GM12878 (cell line): ENCODE data around the gene CDC42BPB. TPM values are rescaled to one million over a fixed set of nuclear protein-coding genes. Genes with fewer than 3 reads are reported as not detected.

ENCODE experiments used
- ATAC-seq: fragments of 200-7000 bp; cut with Tn5 transposase; 3 replicates; pipeline ENCODE4 v1.9.1; 2020; ENCODE audit warnings: mild to moderate bottlenecking, moderate library complexity
- BruUV-seq: library from RNA; stranded (reverse); fragments of 400-500 nt; replicated peaks from 2 replicates; lab custom pipeline; 2021; lab: Mats Ljungman, UMichigan
- CTCF ChIA-PET: fragments of 300-600 bp; sonication (Branson Sonifier 250); formaldehyde crosslinking; extraction: SDS; loops from one replicate; lab custom pipeline; 2021; ENCODE audit warnings: inconsistent platforms; lab: Yijun Ruan, JAX
- POLR2A ChIA-PET: fragments of 350-600 bp; formaldehyde crosslinking; extraction: SDS; loops from one replicate; lab custom pipeline; 2021; ENCODE audit warnings: inconsistent platforms; lab: Charles Lee
- RAD21 ChIA-PET: fragments of 300-600 bp; sonication (Branson Sonifier 250); formaldehyde crosslinking; loops from one replicate; lab custom pipeline; 2023; ENCODE audit warnings: antibody characterized with exemption; ENCODE audit not compliant: unreplicated experiment; lab: Charles Lee
- SMC1A ChIA-PET: fragments of 300-600 bp; sonication (Branson Sonifier 250); formaldehyde crosslinking; loops from one replicate; lab custom pipeline; 2023; ENCODE audit not compliant: unreplicated experiment, uncharacterized antibody; lab: Charles Lee
- DNase-seq: peaks from one replicate; pipeline ENCODE4 v3.0.0-alpha.2; 2011; ENCODE audit warnings: low read depth, low spot score
- FAIRE-seq: peaks from 3 replicates; lab custom pipeline; 2011; peaks lifted over from hg19 to GRCh38; lab: Jason Lieb, UNC
- H2AFZ ChIP-seq: 2 replicates; pipeline ENCODE4 v1.6.0; 2011; ENCODE audit warnings: low read depth, low read length, control low read depth; ENCODE audit not compliant: control insufficient read depth
- H3K27ac ChIP-seq: 2 replicates; pipeline ENCODE4 v1.5.1; 2011; ENCODE audit warnings: control low read depth; ENCODE audit not compliant: control insufficient read depth, insufficient read depth
- H3K27me3 ChIP-seq, 2 experiments: replicated peaks in 1 of 2; 2 replicates each; pipeline versions ENCODE4 v1.6.0 to v1.6.1; 2011; ENCODE audit warnings: low read length in 1 of 2; ENCODE audit not compliant: control insufficient read depth in 2 of 2, insufficient read depth in 2 of 2
- H3K36me3 ChIP-seq, 2 experiments: 2 replicates each; pipeline ENCODE4 v1.5.1; 2011; ENCODE audit warnings: low read length in 1 of 2; ENCODE audit not compliant: control insufficient read depth in 2 of 2, insufficient read depth in 2 of 2
- H3K4me1 ChIP-seq: 2 replicates; pipeline ENCODE4 v1.6.1; 2011; ENCODE audit warnings: mild to moderate bottlenecking, low read length, moderate library complexity, mixed read lengths; ENCODE audit not compliant: control insufficient read depth, insufficient read depth
- H3K4me2 ChIP-seq: 2 replicates; pipeline ENCODE4 v1.6.0; 2011; ENCODE audit warnings: control low read depth; ENCODE audit not compliant: control insufficient read depth, insufficient read depth
- H3K4me3 ChIP-seq: fragments of 200-600 bp; sonication (generic); 2 replicates; pipeline ENCODE4 v1.5.1; 2016
- H3K79me2 ChIP-seq: 2 replicates; pipeline ENCODE4 v1.6.0; 2011; ENCODE audit warnings: low read length; ENCODE audit not compliant: control insufficient read depth, insufficient read depth
- H3K9ac ChIP-seq: 2 replicates; pipeline ENCODE4 v1.8.0; 2011; ENCODE audit warnings: low read length, control low read depth, mixed read lengths; ENCODE audit not compliant: control insufficient read depth, insufficient read depth
- H3K9me3 ChIP-seq: replicated peaks from 3 replicates; pipeline ENCODE4 v1.5.1; 2011; ENCODE audit warnings: mild to moderate bottlenecking, low read length; ENCODE audit not compliant: control insufficient read depth, insufficient read depth
- H4K20me1 ChIP-seq: 2 replicates; pipeline ENCODE4 v1.6.0; 2011; ENCODE audit not compliant: control insufficient read depth, insufficient read depth
- CHD2 ChIP-seq: IDR thresholded peaks from 2 replicates; pipeline ENCODE4 v1.6.1; 2011; ENCODE audit warnings: low read depth, low read length, improper control_type of control experiment, borderline replicate concordance
- NR2C1 ChIP-seq: fragments of 450-650 bp; IDR thresholded peaks from 2 replicates; pipeline ENCODE4 v1.6.1; 2017; ENCODE audit warnings: antibody characterized with exemption, mild to moderate bottlenecking, moderate library complexity
- NR2C2 ChIP-seq: IDR thresholded peaks from 2 replicates; pipeline ENCODE4 v1.6.1; 2011; ENCODE audit warnings: borderline replicate concordance, low read depth; ENCODE audit not compliant: control insufficient read depth, insufficient read length
- WGBS: methylation state at CpG from one replicate; pipeline ENCODE4 v1.1.6; 2016; ENCODE audit warnings: low lambda C conversion rate; ENCODE audit not compliant: insufficient replicate concordance, insufficient coverage; ENCODE audit errors: missing lambda C conversion rate; 5-methylcytosine and 5-hydroxymethylcytosine counted together
- in situ Hi-C: fragments of 300-500 bp; cut with MboI; formaldehyde crosslinking; loops from 9 replicates; pipeline ENCODE4 v1.14.3; 2018; ENCODE audit warnings: mixed read lengths
- intact Hi-C: fragments of 100-400 bp; cut with micrococcal nuclease; formaldehyde crosslinking; loops from one replicate; pipeline ENCODE4 v1.14.2; 2022; ENCODE audit not compliant: unreplicated experiment
- polyA plus RNA-seq, 11 experiments: library from polyadenylated mRNA; depleted of rRNA in 4 of 11; unstranded in 6 of 11; stranded (reverse) in 5 of 11; fragments of >200 nt; fragmentation: Nextera tagmentation in 4 of 11; fragmentation: Illumina TruSeq in 1 of 11; extraction: Ambion mirVana in 4 of 11; extraction: Trizol in 1 of 11; gene quantifications; 1 replicate in 1 of 11; 2 replicates in 10 of 11; pipeline versions ENCODE4 v1.2.1 to v1.2.3, GENCODE V29; 2011 to 2016; ENCODE audit warnings: inconsistent platforms in 2 of 11, missing spikeins in 2 of 11, low read depth in 1 of 11
- total RNA-seq, 4 experiments: library from RNA; depleted of rRNA in 3 of 4; stranded (reverse); fragments of >200 nt in 3 of 4; fragmentation: Illumina TruSeq in 1 of 4; extraction: Trizol in 1 of 4; gene quantifications; 2 replicates each; pipeline versions ENCODE4 v1.2.1 to v1.2.3, GENCODE V29; 2013 to 2021
- TF ChIP-seq, protein P1 (sequence below): fragments of 450-650 bp; IDR thresholded peaks from 2 replicates; pipeline ENCODE4 v1.6.1; 2017; ENCODE audit warnings: mild to moderate bottlenecking
- TF ChIP-seq, protein P2 (sequence below): fragments of 450-650 bp; IDR thresholded peaks from 2 replicates; pipeline ENCODE4 v1.6.1; 2016; ENCODE audit warnings: mild to moderate bottlenecking
- TF ChIP-seq, protein P3 (sequence below): IDR thresholded peaks from 2 replicates; pipeline ENCODE4 v1.6.1; 2011; ENCODE audit warnings: mild to moderate bottlenecking, low read depth, low read length, moderate library complexity; ENCODE audit not compliant: insufficient replicate concordance

CDC42BPB gene
- total and polyA plus RNA-seq, 10 of the 15 experiments (the other 5 are each of a cell fraction or from before 2014, with no cell fraction given): 0.42 to 22.1 (median 13.3) TPM

DNA sequence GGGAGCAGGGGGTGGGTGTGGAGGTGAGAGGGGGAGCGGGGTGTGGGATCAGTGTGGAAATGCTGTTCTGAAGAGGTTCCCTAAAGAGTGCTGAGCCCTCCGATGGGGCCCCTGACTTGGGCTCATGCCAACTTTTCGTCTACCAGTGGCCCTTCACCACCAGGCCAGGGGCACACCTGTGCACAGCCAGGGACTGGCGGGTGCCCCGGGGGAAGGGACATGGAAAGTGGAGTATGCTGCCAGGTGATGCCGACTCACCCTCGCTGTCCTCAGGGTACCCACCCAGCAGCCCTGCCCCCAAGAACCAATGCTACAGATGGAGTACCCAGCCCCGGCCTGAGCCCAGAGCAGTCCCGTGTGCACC lies 108.7 kb downstream of the CDC42BPB start:
- in situ Hi-C loops: no loop called here
- Histone ChIP-seq H3K9me3 (no peaks in the 10 kb centered on the region), H3K9ac (no peak overlapping the region), H3K27me3 (no peaks in the 10 kb centered on the region), H3K27ac (peak overlapping the region; percentile 37), H3K4me1 (peaks cover 25% of the 10 kb centered on the region), H4K20me1 (no peaks in the 10 kb centered on the region), H3K79me2 (no peaks in the 10 kb centered on the region), H3K4me3 (no peak overlapping the region), H3K4me2 (no peak overlapping the region; the same call in 1 of the 2 replicates), H2AFZ (no peak overlapping the region; the same call in 1 of the 2 replicates), H3K36me3 (peaks cover 9 to 23% of the 10 kb centered on the region in 2 experiments; a peak in 3 of 4 replicates)
- intact Hi-C loops: no loop called here
- no peak for FAIRE-seq
- ATAC-seq: no peak
- POLR2A ChIA-PET: no interaction called here
- RAD21 ChIA-PET: no interaction called here
- SMC1A ChIA-PET: no interaction called here
- DNase-seq: no peak
- no TSS peak for BruUV-seq
- TF ChIP-seq, protein P1, sequence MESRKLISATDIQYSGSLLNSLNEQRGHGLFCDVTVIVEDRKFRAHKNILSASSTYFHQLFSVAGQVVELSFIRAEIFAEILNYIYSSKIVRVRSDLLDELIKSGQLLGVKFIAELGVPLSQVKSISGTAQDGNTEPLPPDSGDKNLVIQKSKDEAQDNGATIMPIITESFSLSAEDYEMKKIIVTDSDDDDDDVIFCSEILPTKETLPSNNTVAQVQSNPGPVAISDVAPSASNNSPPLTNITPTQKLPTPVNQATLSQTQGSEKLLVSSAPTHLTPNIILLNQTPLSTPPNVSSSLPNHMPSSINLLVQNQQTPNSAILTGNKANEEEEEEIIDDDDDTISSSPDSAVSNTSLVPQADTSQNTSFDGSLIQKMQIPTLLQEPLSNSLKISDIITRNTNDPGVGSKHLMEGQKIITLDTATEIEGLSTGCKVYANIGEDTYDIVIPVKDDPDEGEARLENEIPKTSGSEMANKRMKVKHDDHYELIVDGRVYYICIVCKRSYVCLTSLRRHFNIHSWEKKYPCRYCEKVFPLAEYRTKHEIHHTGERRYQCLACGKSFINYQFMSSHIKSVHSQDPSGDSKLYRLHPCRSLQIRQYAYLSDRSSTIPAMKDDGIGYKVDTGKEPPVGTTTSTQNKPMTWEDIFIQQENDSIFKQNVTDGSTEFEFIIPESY: no peak
- TF ChIP-seq, protein P2, sequence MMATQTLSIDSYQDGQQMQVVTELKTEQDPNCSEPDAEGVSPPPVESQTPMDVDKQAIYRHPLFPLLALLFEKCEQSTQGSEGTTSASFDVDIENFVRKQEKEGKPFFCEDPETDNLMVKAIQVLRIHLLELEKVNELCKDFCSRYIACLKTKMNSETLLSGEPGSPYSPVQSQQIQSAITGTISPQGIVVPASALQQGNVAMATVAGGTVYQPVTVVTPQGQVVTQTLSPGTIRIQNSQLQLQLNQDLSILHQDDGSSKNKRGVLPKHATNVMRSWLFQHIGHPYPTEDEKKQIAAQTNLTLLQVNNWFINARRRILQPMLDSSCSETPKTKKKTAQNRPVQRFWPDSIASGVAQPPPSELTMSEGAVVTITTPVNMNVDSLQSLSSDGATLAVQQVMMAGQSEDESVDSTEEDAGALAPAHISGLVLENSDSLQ: no peak
- TF ChIP-seq, protein P3, sequence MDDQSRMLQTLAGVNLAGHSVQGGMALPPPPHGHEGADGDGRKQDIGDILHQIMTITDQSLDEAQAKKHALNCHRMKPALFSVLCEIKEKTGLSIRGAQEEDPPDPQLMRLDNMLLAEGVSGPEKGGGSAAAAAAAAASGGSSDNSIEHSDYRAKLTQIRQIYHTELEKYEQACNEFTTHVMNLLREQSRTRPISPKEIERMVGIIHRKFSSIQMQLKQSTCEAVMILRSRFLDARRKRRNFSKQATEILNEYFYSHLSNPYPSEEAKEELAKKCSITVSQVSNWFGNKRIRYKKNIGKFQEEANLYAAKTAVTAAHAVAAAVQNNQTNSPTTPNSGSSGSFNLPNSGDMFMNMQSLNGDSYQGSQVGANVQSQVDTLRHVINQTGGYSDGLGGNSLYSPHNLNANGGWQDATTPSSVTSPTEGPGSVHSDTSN: no peak
- no peak for TF ChIP-seq NR2C2
- no peak for TF ChIP-seq NR2C1
- no peak for TF ChIP-seq CHD2
- WGBS: 47% methylated on average over 8 of the region's 9 CpGs
- CTCF ChIA-PET: no interaction called here
